ENCODE measurements around the gene PRDX5. TPM values are rescaled to one million over a fixed set of nuclear protein-coding genes. Genes with fewer than 3 reads are reported as not detected.
"Not testable (repeated sequence)": the region's sequence is repeated elsewhere in the genome, so short reads cannot be mapped to it uniquely, and the experiment has no call there.

PRDX5 gene
- total RNA-seq, 2 donors from 2014 or later: 235 to 289 TPM

GRCh38 chr11:64323373-64323772 is 5.5 kb downstream of the PRDX5 start:
- no peak overlapping the region for H3K4me3 Mint-ChIP-seq
- Histone ChIP-seq H3K9me3 (ENCODE audit: control insufficient read depth, low read length) (no peaks in the 10 kb centered on the region), H3K4me1 (ENCODE audit: control insufficient read depth, insufficient read depth, low read length) (peaks cover 5% of the 10 kb centered on the region), H3K36me3 (ENCODE audit: control insufficient read depth, insufficient read depth, low read length) (peaks cover 28% of the 10 kb centered on the region), H3K9ac (ENCODE audit: extremely low read depth, low read length, poor library complexity, severe bottlenecking) (no peak overlapping the region), H3K4me3 (ENCODE audit: low read length) (no peak overlapping the region), H3K27me3 (ENCODE audit: control insufficient read depth, insufficient read depth, low read length, poor library complexity, severe bottlenecking) (no peaks in the 10 kb centered on the region), H3K27ac (ENCODE audit: low read depth, low read length) (no peak overlapping the region)
- peaks cover 24% of the 10 kb centered on the region for H3K36me3 Mint-ChIP-seq (ENCODE audit: low read depth)
- H3K4me1 Mint-ChIP-seq: peaks cover 6% of the 10 kb centered on the region
- WGBS, 2 experiments (ENCODE audit: insufficient coverage in 1 of 2, insufficient read length in 1 of 2): 78% methylated on average over 5 of the region's 5 CpGs; no CpG with 5 or more reads in 1 of the 2 experiments
- H3K27ac Mint-ChIP-seq: no peak overlapping the region
- H3K27me3 Mint-ChIP-seq (ENCODE audit: insufficient read depth): peaks cover 2% of the 10 kb centered on the region
- no peak for DNase-seq
- TF ChIP-seq CTCF (conservative IDR thresholded peaks at IDR 0.05): no peak
- no peaks in the 10 kb centered on the region for H3K9me3 Mint-ChIP-seq

- not testable (repeated sequence) for H3K27ac ChIP-seq (ENCODE audit: low read depth, low read length); H3K9me3 ChIP-seq (ENCODE audit: control insufficient read depth, low read length); H3K4me1 Mint-ChIP-seq; H3K9ac ChIP-seq (ENCODE audit: extremely low read depth, low read length, poor library complexity, severe bottlenecking); DNase-seq; H3K27me3 Mint-ChIP-seq (ENCODE audit: insufficient read depth); H3K4me3 Mint-ChIP-seq; H3K9me3 Mint-ChIP-seq; H3K27me3 ChIP-seq (ENCODE audit: control insufficient read depth, insufficient read depth, low read length, poor library complexity, severe bottlenecking); H3K4me1 ChIP-seq (ENCODE audit: control insufficient read depth, insufficient read depth, low read length); H3K4me3 ChIP-seq (ENCODE audit: low read length)
- peaks cover 28% of the 10 kb centered on the region for H3K36me3 ChIP-seq (ENCODE audit: control insufficient read depth, insufficient read depth, low read length)
- WGBS, 2 experiments (ENCODE audit: insufficient coverage in 1 of 2, insufficient read length in 1 of 2): 92 to 100% methylated on average over 2 to 4 of the region's 4 CpGs
- Mint-ChIP-seq H3K27ac (peak overlapping the region; percentile 79), H3K36me3 (ENCODE audit: low read depth) (peaks cover 24% of the 10 kb centered on the region)
Observed at GRCh38 chr11:64323984-64324383, 6.1 kb downstream of the PRDX5 start.

- no peak overlapping the region for H3K27ac Mint-ChIP-seq
- Histone ChIP-seq H3K27ac (ENCODE audit: low read depth, low read length) (no peak overlapping the region), H3K9me3 (ENCODE audit: control insufficient read depth, low read length) (no peaks in the 10 kb centered on the region)
Observed at GRCh38 chr11:64324692-64325469, 7.0 kb downstream of the PRDX5 start.

More at GRCh38 chr11:64324692-64325469, 7.0 kb downstream of the PRDX5 start:
- H3K9me3 Mint-ChIP-seq: no peaks in the 10 kb centered on the region
- no peaks in the 10 kb centered on the region for H3K4me1 Mint-ChIP-seq
- no peak for DNase-seq
- Histone ChIP-seq H3K4me1 (ENCODE audit: control insufficient read depth, insufficient read depth, low read length) (no peaks in the 10 kb centered on the region), H3K27me3 (ENCODE audit: control insufficient read depth, insufficient read depth, low read length, poor library complexity, severe bottlenecking) (no peaks in the 10 kb centered on the region), H3K4me3 (ENCODE audit: low read length) (no peak overlapping the region), H3K36me3 (ENCODE audit: control insufficient read depth, insufficient read depth, low read length) (peaks cover 23% of the 10 kb centered on the region), H3K9ac (ENCODE audit: extremely low read depth, low read length, poor library complexity, severe bottlenecking) (no peak overlapping the region)
- no peak for TF ChIP-seq CTCF (conservative IDR thresholded peaks at IDR 0.05)
- H3K4me3 Mint-ChIP-seq: no peak overlapping the region
- H3K27me3 Mint-ChIP-seq (ENCODE audit: insufficient read depth): peaks cover 4% of the 10 kb centered on the region
- H3K36me3 Mint-ChIP-seq (ENCODE audit: low read depth): peaks cover 21% of the 10 kb centered on the region
- WGBS, 2 experiments (ENCODE audit: insufficient coverage in 1 of 2, insufficient read length in 1 of 2): 93 to 95% methylated on average over 5 to 9 of the region's 11 CpGs
